CD1c-positive myeloid dendritic cell (primary cell): ENCODE results near the gene GRIN2A.

Source experiments
- DNase-seq: peaks from one replicate; pipeline ENCODE4 v3.0.0-alpha.2; 2016; ENCODE audit errors: extremely low spot score

The GRIN2A gene

GRCh38 chr16:9860876-9861275, 321.4 kb downstream of the GRIN2A start:
- no peak for DNase-seq

- no peak for DNase-seq
These were observed 322.4 kb downstream of the GRIN2A start for GRCh38 chr16:9859701-9860327.

DNA sequence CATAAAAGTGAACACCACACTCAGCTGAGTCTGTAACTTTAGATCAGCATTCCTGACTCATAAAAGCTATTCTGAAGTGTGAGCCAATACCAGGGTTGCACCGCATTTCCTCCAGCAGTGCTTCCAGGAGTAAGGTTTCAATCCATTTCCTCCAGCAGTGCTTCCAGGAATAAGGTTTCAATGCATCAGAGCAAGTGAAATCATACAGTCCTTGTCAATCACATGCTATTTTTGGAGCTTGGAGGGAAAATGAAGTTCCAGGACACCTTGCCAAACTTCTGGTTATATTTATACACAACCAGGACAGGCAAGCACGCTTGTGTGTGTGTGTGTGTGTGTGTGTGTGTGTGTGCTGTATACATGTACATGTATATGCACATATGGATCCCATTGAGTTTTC, 327.6 kb downstream of the GRIN2A start:
- DNase-seq = no peak

- no peak for DNase-seq
These were observed 330.2 kb downstream of the GRIN2A start for GRCh38 chr16:9852003-9852402.

- DNase-seq = no peak
These were observed 331.4 kb downstream of the GRIN2A start for GRCh38 chr16:9850817-9851216.

DNA sequence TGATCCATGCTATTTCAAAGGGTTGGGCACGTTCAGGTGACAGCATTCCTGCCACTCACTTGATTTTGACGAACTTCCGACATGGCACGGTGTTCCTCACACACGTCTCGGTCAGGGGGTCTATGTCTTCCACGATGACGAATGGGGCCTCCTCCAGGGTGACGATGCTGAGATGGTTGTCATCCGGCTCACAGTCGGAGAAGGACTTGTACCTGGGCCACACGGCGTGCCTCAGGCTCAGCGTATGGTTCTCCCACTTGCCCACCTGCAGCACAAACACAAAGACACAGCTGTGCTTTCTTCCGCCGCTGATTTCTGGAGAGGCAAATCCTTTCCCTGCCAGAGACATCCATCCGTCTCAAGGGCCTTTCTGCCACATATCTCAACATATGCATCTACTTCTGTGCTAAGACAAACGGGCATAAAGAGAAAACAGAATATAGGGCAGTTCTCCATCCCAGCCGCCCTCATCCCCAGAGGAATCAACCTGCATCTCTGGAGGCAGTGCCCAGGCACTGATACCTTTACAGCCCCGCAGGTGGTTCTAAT, 332.5 kb downstream of the GRIN2A start:
- no peak for DNase-seq

- DNase-seq = no peak
These were observed 335.1 kb downstream of the GRIN2A start for GRCh38 chr16:9847146-9847545.

- no peak for DNase-seq
These were observed 335.7 kb downstream of the GRIN2A start for GRCh38 chr16:9846362-9847099.

- DNase-seq = no peak
These were observed 336.4 kb downstream of the GRIN2A start for GRCh38 chr16:9845661-9846361.

DNA sequence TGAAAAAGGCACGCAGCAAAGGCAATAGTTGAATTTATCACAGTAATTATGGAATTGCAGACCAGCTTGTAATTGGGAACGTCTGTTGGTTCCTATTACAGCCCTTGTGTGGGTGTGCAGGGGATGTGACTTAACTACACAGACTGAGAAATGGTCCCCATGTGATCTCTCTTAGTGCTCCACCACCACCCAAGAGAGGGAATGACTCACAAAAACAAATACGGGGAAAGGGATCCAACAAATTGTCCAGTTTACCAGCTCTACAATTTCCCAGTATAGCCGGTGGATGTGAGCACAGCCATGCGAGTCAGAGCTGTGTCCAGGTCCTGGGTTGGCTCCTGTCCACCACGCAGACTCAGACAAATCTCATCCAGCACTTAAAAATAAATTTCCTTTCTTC, 337.9 kb downstream of the GRIN2A start:
- no peak for DNase-seq

GRCh38 chr16:9843424-9844018, 338.7 kb downstream of the GRIN2A start:
- no peak for DNase-seq

DNA sequence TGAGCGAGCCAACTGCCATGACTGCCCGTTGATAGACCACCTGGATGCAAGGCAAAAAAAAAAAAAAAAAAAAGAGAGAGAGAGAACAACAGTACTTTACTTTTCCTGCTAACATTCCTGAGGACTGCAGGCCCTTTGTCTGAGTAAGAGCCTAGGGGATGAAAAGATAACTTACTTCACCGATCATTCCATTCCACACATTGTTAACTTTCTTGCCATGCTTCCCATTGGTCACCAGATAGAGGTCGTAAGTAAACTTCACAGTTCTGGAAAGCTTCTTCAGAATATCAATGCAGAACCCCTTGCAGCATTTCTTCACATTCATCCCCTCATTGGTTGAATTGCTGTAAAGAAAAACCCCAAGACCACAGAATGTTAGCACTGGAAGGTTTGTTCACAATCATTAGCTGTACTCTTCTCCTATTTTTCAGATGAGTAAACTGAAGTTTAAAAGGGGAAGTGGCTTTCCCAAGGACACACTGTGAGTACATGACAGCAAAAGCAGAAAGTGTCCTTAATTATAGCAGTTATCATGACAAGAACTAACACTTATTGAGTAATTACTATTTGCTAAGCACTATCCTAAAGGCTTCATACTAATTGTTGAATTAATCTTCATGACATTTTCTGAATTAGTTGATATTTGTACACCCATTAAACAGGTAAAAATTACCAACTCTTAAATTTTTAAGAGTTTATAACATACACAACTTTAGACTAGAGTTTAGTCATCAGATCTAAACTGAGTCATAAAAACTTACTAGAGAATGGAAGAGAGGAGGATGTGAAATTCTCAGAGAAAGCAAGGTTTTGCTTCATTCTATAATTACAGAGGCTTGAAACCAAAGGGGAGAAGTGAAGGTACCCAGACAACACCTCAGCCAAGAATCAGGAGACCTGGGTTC, 341.2 kb downstream of the GRIN2A start:
- DNase-seq = no peak

GRCh38 chr16:9837481-9837880, 344.7 kb downstream of the GRIN2A start:
- DNase-seq = no peak

- DNase-seq = no peak
These were observed 346.0 kb downstream of the GRIN2A start for GRCh38 chr16:9836118-9836736.

- DNase-seq = no peak
These were observed 355.0 kb downstream of the GRIN2A start for GRCh38 chr16:9827062-9827752.

DNA sequence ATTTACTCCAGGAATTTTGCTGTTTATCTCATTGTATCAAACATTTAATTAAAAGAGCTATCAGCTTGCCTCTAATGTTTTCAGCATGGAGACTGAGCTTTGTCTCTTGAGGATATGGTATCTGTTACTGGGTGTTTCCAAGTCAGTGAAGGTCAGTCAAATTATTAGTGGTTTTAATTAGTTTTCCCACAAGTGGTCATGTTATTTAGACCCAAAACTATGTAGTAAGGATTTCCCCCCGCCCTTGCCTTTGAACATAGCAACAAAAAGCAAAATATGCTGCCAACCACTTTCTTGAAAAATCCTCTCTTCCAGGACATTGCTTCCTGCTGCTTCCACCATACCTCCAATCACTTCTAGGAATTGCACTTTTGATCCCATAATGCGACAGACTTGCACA, 355.6 kb downstream of the GRIN2A start:
- no peak for DNase-seq

DNA sequence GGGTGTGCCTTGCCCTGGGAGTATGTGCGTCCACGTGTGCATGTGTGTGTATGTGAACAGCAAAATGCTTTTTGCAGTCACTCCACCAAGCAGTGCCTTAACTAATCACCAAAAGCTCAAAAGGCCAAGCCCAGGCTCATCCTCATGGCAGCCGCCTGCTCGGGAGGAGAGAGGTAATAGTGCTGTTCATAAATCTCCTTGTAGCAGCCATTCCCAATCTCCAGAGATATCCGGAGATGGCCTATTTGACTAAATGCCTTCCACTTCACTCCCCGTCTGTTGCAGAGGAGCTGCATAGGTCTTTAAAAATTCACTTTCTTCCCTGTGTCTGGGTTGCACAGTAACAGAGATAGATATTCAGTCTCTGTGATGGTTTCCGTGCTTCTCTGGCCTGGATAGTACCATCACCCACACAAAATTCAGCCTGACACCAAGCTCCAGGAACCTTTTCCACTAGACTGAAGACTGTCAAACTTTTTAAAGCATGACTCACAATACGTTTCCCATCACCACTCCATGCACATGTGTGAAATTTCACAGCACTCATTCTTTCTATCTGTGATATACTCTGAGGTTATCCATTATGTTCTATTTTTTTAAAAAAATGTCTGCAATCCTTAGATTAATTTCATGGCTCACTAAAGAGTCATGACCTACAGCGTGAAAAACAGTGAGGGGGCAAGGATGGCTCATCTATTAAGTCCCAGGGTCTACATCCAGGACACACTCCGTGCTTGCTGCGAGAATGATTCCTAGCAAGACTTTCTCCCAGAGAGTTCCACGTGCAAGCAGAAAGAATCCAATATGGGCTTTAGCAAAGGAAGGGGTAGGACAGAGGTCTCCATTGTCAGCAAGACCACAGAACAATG, 357.8 kb downstream of the GRIN2A start:
- DNase-seq = no peak

DNA sequence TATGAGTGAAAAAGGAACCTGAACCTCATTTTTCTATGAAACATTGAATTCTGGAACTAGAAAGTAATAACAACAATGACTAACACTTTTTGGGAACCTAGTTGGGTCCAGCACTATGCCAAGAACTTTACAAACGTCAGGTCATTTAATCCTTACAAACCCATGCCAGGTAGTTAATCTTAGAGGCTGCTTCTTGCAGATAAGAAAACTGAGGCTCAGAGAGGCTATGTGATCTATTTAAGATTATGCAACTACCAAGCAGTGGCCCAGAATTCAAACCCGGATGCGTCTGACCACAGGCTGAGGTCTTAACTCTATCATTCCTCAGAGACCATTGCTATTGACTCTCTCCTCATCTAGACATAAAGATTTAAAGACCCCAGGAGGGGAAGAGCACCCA, 358.7 kb downstream of the GRIN2A start:
- DNase-seq = no peak

DNA sequence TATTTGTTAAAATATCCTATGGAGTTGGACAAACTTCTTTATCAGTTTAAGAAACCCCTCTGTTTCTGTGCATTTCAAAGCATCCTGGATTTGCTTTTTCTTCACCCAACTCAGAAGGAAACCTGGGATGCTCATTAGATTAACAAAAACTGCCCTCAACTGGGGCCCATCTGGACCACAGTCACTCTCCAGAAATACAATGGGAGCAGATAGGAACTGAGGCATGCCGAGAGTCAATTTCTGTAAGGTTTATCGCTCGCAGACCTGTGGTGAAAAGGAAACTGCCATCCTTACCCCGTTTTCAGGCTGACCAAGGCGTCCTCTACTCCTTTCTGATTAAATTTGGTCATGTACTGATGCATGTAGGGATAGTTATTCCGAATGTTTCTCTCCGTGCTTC, 360.3 kb downstream of the GRIN2A start:
- DNase-seq = no peak
